Retinal pigment epithelial cell (primary cell): ENCODE results near the gene TGM6.

Experiments
- DNase-seq: peaks from one replicate; pipeline ENCODE4 v3.0.0-alpha.2; 2010; ENCODE audit warnings: low read depth
- H3K4me3 ChIP-seq: 2 replicates; pipeline ENCODE4 v1.5.1; 2011; ENCODE audit warnings: mild to moderate bottlenecking, low read length, control low read depth, moderate library complexity
- CTCF ChIP-seq: conservative IDR thresholded peaks from 2 replicates; pipeline ENCODE4 v1.5.1; 2011; ENCODE audit warnings: low read depth, low read length, control low read depth, inconsistent platforms

The TGM6 gene

GRCh38 chr20:2337142-2337541, 43.6 kb upstream of the TGM6 start:
- DNase-seq: no peak
- TF ChIP-seq CTCF: no peak
- no peak overlapping the region for H3K4me3 ChIP-seq

- TF ChIP-seq CTCF: no peak
- H3K4me3 ChIP-seq: no peak overlapping the region
- DNase-seq: no peak
Measured at GRCh38 chr20:2338411-2339066, 42.2 kb upstream of the TGM6 start.

- no peak for TF ChIP-seq CTCF
- H3K4me3 ChIP-seq: no peak overlapping the region
- no peak for DNase-seq
Measured at GRCh38 chr20:2340136-2340535, 40.6 kb upstream of the TGM6 start.

- DNase-seq: no peak
- no peak for TF ChIP-seq CTCF
- H3K4me3 ChIP-seq: no peak overlapping the region
Measured at GRCh38 chr20:2340823-2341222, 39.9 kb upstream of the TGM6 start.

GRCh38 chr20:2341336-2341735, 39.4 kb upstream of the TGM6 start:
- no peak for DNase-seq
- no peak overlapping the region for H3K4me3 ChIP-seq
- TF ChIP-seq CTCF: peak; percentile 2

- H3K4me3 ChIP-seq: no peak overlapping the region
- no peak for DNase-seq
- TF ChIP-seq CTCF: no peak
Measured at GRCh38 chr20:2342243-2342642, 38.5 kb upstream of the TGM6 start.

GRCh38 chr20:2346188-2346587, 34.5 kb upstream of the TGM6 start:
- H3K4me3 ChIP-seq: no peak overlapping the region
- no peak for TF ChIP-seq CTCF
- DNase-seq: no peak
